ENCODE data around the gene BMF.

GRCh38 chr15:40150163-40150925, 41.7 kb upstream of the BMF start:
- TF ChIP-seq CTCF (IDR thresholded peaks at IDR 0.05) (no peak), POLR2A (IDR thresholded peaks at IDR 0.05) (no peak)

Data from body of pancreas (tissue), 4 donors.